BE2C (cell line): Measurements from ENCODE around the gene CSRNP3.

Source experiments
- DNase-seq: peaks from one replicate; pipeline ENCODE4 v3.0.0-alpha.2; 2020
- H3K27me3 ChIP-seq: fragments of 250-450 bp; sonication (Bioruptor Pico); 2 replicates; pipeline ENCODE4 v1.5.1; 2020; ENCODE audit warnings: mild to moderate bottlenecking
- H3K36me3 ChIP-seq: fragments of 250-450 bp; sonication (Bioruptor Pico); 2 replicates; pipeline ENCODE4 v1.5.1; 2020; ENCODE audit warnings: mild to moderate bottlenecking
- H3K4me1 ChIP-seq: fragments of 250-450 bp; sonication (Bioruptor Pico); 2 replicates; pipeline ENCODE4 v1.5.1; 2020
- H3K4me3 ChIP-seq: 2 replicates; pipeline ENCODE4 v1.5.1; 2011; ENCODE audit warnings: low read depth, low read length
- H3K9me3 ChIP-seq: fragments of 250-450 bp; sonication (Bioruptor Pico); 2 replicates; pipeline ENCODE4 v1.5.1; 2020
- CTCF ChIP-seq: IDR thresholded peaks from 2 replicates; pipeline ENCODE4 v1.5.1; 2012; ENCODE audit warnings: mild to moderate bottlenecking, low read depth, low read length

CSRNP3 gene

GRCh38 chr2:165674780-165675179, 205.3 kb downstream of the CSRNP3 start:
- DNase-seq: no peak
- Histone ChIP-seq H3K36me3 (peaks cover 6% of the 10 kb centered on the region; the same call in 1 of the 2 replicates), H3K4me3 (no peak overlapping the region), H3K4me1 (no peaks in the 10 kb centered on the region), H3K27me3 (no peaks in the 10 kb centered on the region), H3K9me3 (no peaks in the 10 kb centered on the region)
- TF ChIP-seq CTCF: no peak

- Histone ChIP-seq H3K4me3 (no peak overlapping the region), H3K36me3 (peaks cover 6% of the 10 kb centered on the region; the same call in 1 of the 2 replicates), H3K4me1 (no peaks in the 10 kb centered on the region), H3K9me3 (no peaks in the 10 kb centered on the region), H3K27me3 (no peaks in the 10 kb centered on the region)
- no peak for DNase-seq
- no peak for TF ChIP-seq CTCF
Measured at GRCh38 chr2:165675551-165675968, 206.1 kb downstream of the CSRNP3 start.

- Histone ChIP-seq H3K4me1 (no peaks in the 10 kb centered on the region), H3K27me3 (no peaks in the 10 kb centered on the region), H3K9me3 (no peaks in the 10 kb centered on the region), H3K4me3 (no peak overlapping the region), H3K36me3 (peaks cover 6% of the 10 kb centered on the region; the same call in 1 of the 2 replicates)
- DNase-seq: no peak
- no peak for TF ChIP-seq CTCF
Measured at GRCh38 chr2:165678882-165679281, 209.4 kb downstream of the CSRNP3 start.

- Histone ChIP-seq H3K4me1 (no peaks in the 10 kb centered on the region), H3K4me3 (no peak overlapping the region), H3K36me3 (peaks cover 6% of the 10 kb centered on the region; the same call in 1 of the 2 replicates), H3K9me3 (no peaks in the 10 kb centered on the region), H3K27me3 (no peaks in the 10 kb centered on the region)
- DNase-seq: no peak
- TF ChIP-seq CTCF: no peak
Measured at GRCh38 chr2:165679621-165680020, 210.1 kb downstream of the CSRNP3 start.

- no peak for TF ChIP-seq CTCF
- H3K9me3 ChIP-seq: no peaks in the 10 kb centered on the region
- no peak for DNase-seq
- no peaks in the 10 kb centered on the region for H3K4me1 ChIP-seq
- H3K36me3 ChIP-seq: peaks cover 6% of the 10 kb centered on the region; the same call in 1 of the 2 replicates
- H3K4me3 ChIP-seq: no peak overlapping the region
- H3K27me3 ChIP-seq: no peaks in the 10 kb centered on the region
Measured at GRCh38 chr2:165681841-165682240, 212.3 kb downstream of the CSRNP3 start.

GRCh38 chr2:165682546-165682945, 213.0 kb downstream of the CSRNP3 start:
- Histone ChIP-seq H3K9me3 (no peaks in the 10 kb centered on the region), H3K27me3 (no peaks in the 10 kb centered on the region), H3K4me3 (no peak overlapping the region), H3K36me3 (peaks cover 6% of the 10 kb centered on the region; the same call in 1 of the 2 replicates), H3K4me1 (no peaks in the 10 kb centered on the region)
- TF ChIP-seq CTCF: no peak
- DNase-seq: no peak
